SK-N-SH (cell line): ENCODE results near the gene ZMAT5. TPM values are rescaled to one million over a fixed set of nuclear protein-coding genes. Genes with fewer than 3 reads are reported as not detected.

Experiments
- CTCF ChIA-PET: fragments of 300-600, 350-600 bp; formaldehyde crosslinking; extraction: SDS; loops from one replicate; lab custom pipeline; 2021; lab: Yijun Ruan, JAX
- POLR2A ChIA-PET: fragments of 350-600 bp; sonication (Branson Sonifier 250); formaldehyde crosslinking; extraction: SDS; loops from one replicate; lab custom pipeline; 2020; ENCODE audit warnings: antibody characterized with exemption, inconsistent platforms; lab: Yijun Ruan, JAX
- DNase-seq: peaks from one replicate; pipeline ENCODE4 v3.0.0; 2012
- H2AFZ ChIP-seq: fragments of 200-600 bp; sonication (generic); 2 replicates; pipeline ENCODE4 v1.8.1; 2016; ENCODE audit warnings: antibody characterized with exemption, mild to moderate bottlenecking, low read depth
- H3F3A ChIP-seq: fragments of 200-600 bp; sonication (generic); replicated peaks from 2 replicates; pipeline ENCODE3; 2016; ENCODE audit warnings: antibody characterized with exemption, mild to moderate bottlenecking; ENCODE audit not compliant: insufficient read depth
- H3K27ac ChIP-seq, 2 experiments: fragments of 200-500 bp in 1 of 2; fragments of 200-600 bp in 1 of 2; sonication (Bioruptor generic) in 1 of 2; sonication (generic), shearing (Covaris generic) in 1 of 2; 2 replicates each; pipeline versions ENCODE4 v1.5.1 to v1.6.1; 2014 to 2016; ENCODE audit warnings: low read depth in 2 of 2, inconsistent platforms in 1 of 2, low read length in 1 of 2, mild to moderate bottlenecking in 1 of 2, mixed read lengths in 1 of 2
- H3K27me3 ChIP-seq: fragments of 200-600 bp; sonication (generic), shearing (Covaris generic); 2 replicates; pipeline ENCODE4 v1.6.1; 2016; ENCODE audit warnings: mixed run types; ENCODE audit not compliant: insufficient read depth
- H3K36me3 ChIP-seq, 2 experiments: fragments of 200-500 bp in 1 of 2; fragments of 200-600 bp in 1 of 2; sonication (Bioruptor generic) in 1 of 2; sonication (generic) in 1 of 2; replicated peaks in 1 of 2; 2 replicates each; pipeline versions ENCODE3 to v1.5.1; 2014 to 2016; ENCODE audit warnings: low read length in 1 of 2, mild to moderate bottlenecking in 1 of 2; ENCODE audit not compliant: insufficient read depth in 2 of 2, control insufficient read depth in 1 of 2
- H3K4me1 ChIP-seq, 2 experiments: fragments of 200-500 bp in 1 of 2; fragments of 200-600 bp in 1 of 2; sonication (Bioruptor generic) in 1 of 2; sonication (generic), shearing (Covaris generic) in 1 of 2; 2 replicates each; pipeline versions ENCODE4 v1.5.1 to v1.6.1; 2014 to 2016; ENCODE audit warnings: low read depth in 1 of 2, low read length in 1 of 2, mixed run types in 1 of 2; ENCODE audit not compliant: insufficient read depth in 2 of 2, control insufficient read depth in 1 of 2
- H3K4me2 ChIP-seq: fragments of 200-600 bp; sonication (generic), shearing (Covaris generic); 2 replicates; pipeline ENCODE4 v1.6.1; 2017; ENCODE audit warnings: mixed run types
- H3K4me3 ChIP-seq, 2 experiments: fragments of 200-500 bp in 1 of 2; fragments of 200-600 bp in 1 of 2; sonication (Bioruptor generic) in 1 of 2; sonication (generic), shearing (Covaris generic) in 1 of 2; 2 replicates each; pipeline versions ENCODE4 v1.5.1 to v1.8.1; 2014 to 2016; ENCODE audit warnings: low read depth in 2 of 2, inconsistent platforms in 1 of 2, low read length in 1 of 2, mild to moderate bottlenecking in 1 of 2, mixed read lengths in 1 of 2, moderate library complexity in 1 of 2
- H3K79me2 ChIP-seq: fragments of 200-600 bp; sonication (generic); 2 replicates; pipeline ENCODE4 v1.8.1; 2017; ENCODE audit warnings: mild to moderate bottlenecking; ENCODE audit not compliant: insufficient read depth
- H3K9ac ChIP-seq: fragments of 200-600 bp; sonication (generic); 2 replicates; pipeline ENCODE4 v1.6.1; 2017; ENCODE audit warnings: mixed run types
- H3K9me2 ChIP-seq: fragments of 200-600 bp; sonication (generic); 2 replicates; pipeline ENCODE4 v1.6.1; 2017; ENCODE audit warnings: mixed run types
- H3K9me3 ChIP-seq: fragments of 200-600 bp; sonication (generic); 2 replicates; pipeline ENCODE4 v1.6.1; 2017; ENCODE audit warnings: mixed run types, mild to moderate bottlenecking, moderate library complexity
- H4K20me1 ChIP-seq: fragments of 200-600 bp; sonication (generic); 2 replicates; pipeline ENCODE4 v1.6.1; 2017; ENCODE audit warnings: mild to moderate bottlenecking, mixed run types; ENCODE audit not compliant: insufficient read depth
- ELF1 ChIP-seq: IDR thresholded peaks from 2 replicates; pipeline ENCODE4 v1.4.0; 2012
- EZH2phosphoT487 ChIP-seq: fragments of 200-600 bp; sonication (generic); IDR thresholded peaks from 2 replicates; pipeline ENCODE4 v1.6.1; 2017; ENCODE audit warnings: low read depth, mixed run types, mild to moderate bottlenecking, antibody characterized with exemption, moderate library complexity, borderline replicate concordance
- FOSL2 ChIP-seq: IDR thresholded peaks from 2 replicates; pipeline ENCODE4 v1.4.0; 2012; ENCODE audit warnings: low read depth, mild to moderate bottlenecking, moderate library complexity, borderline replicate concordance
- FOXJ3 ChIP-seq: sonication (generic); formaldehyde crosslinking; IDR thresholded peaks from 2 replicates; pipeline ENCODE4 v1.5.1; 2020; ENCODE audit warnings: mild to moderate bottlenecking, missing genetic modification reagents
- GABPA ChIP-seq: IDR thresholded peaks from 2 replicates; pipeline ENCODE4 v1.4.0; 2012; ENCODE audit warnings: low read depth, mild to moderate bottlenecking
- JUND ChIP-seq: IDR thresholded peaks from 2 replicates; pipeline ENCODE4 v1.4.0; 2012
- MXI1 ChIP-seq: IDR thresholded peaks from 2 replicates; pipeline ENCODE4 v1.6.1; 2012; ENCODE audit warnings: mild to moderate bottlenecking, low read depth, low read length, improper control_type of control experiment
- NFIC ChIP-seq: IDR thresholded peaks from 2 replicates; pipeline ENCODE4 v1.4.0; 2012; ENCODE audit warnings: borderline replicate concordance
- PBX3 ChIP-seq: IDR thresholded peaks from 2 replicates; pipeline ENCODE4; 2012
- RCOR1 ChIP-seq: fragments of 150-350 bp; IDR thresholded peaks from 2 replicates; pipeline ENCODE4 v1.6.1; 2017; ENCODE audit warnings: antibody characterized with exemption, low read length
- REST ChIP-seq: IDR thresholded peaks from 2 replicates; pipeline ENCODE4 v1.6.1; 2012; ENCODE audit warnings: mild to moderate bottlenecking, low read depth, low read length, moderate library complexity
- SIN3A ChIP-seq: IDR thresholded peaks from 2 replicates; pipeline ENCODE4 v1.6.1; 2012; ENCODE audit warnings: low read depth, mild to moderate bottlenecking, low read length, moderate library complexity, borderline replicate concordance
- SMC3 ChIP-seq: IDR thresholded peaks from 2 replicates; pipeline ENCODE4 v1.6.1; 2012; ENCODE audit warnings: low read depth, low read length, improper control_type of control experiment
- TAF1 ChIP-seq: IDR thresholded peaks from 2 replicates; pipeline ENCODE4 v1.6.1; 2012; ENCODE audit warnings: low read depth, mild to moderate bottlenecking, low read length, moderate library complexity, borderline replicate concordance
- TCF12 ChIP-seq: IDR thresholded peaks from 2 replicates; pipeline ENCODE4 v1.4.0; 2012
- TEAD4 ChIP-seq: IDR thresholded peaks from 2 replicates; pipeline ENCODE4 v1.4.0; 2012; ENCODE audit warnings: mild to moderate bottlenecking, borderline replicate concordance; ENCODE audit not compliant: insufficient read depth
- USF1 ChIP-seq: IDR thresholded peaks from 2 replicates; pipeline ENCODE4 v1.4.0; 2012; ENCODE audit warnings: low read depth, borderline replicate concordance
- YY1 ChIP-seq: IDR thresholded peaks from 2 replicates; pipeline ENCODE4 v1.4.0; 2012; ENCODE audit warnings: low read depth, mild to moderate bottlenecking
- WGBS: methylation state at CpG from one replicate; pipeline ENCODE4 v1.1.6; 2017; ENCODE audit warnings: low lambda C conversion rate; 5-methylcytosine and 5-hydroxymethylcytosine counted together
- polyA plus RNA-seq, 3 experiments: library from polyadenylated mRNA; depleted of rRNA; stranded (reverse); fragments of >200 nt; gene quantifications; 2 replicates each; pipeline ENCODE4 v1.2.3, GENCODE V29; 2012
- TF ChIP-seq, protein P1 (sequence below): IDR thresholded peaks from 2 replicates; pipeline ENCODE4 v1.4.0; 2012; ENCODE audit warnings: low read depth

Gene ZMAT5
- polyA plus RNA-seq, 1 of the 3 experiments (the other 2 are of a cell fraction): 35.0 TPM

DNA sequence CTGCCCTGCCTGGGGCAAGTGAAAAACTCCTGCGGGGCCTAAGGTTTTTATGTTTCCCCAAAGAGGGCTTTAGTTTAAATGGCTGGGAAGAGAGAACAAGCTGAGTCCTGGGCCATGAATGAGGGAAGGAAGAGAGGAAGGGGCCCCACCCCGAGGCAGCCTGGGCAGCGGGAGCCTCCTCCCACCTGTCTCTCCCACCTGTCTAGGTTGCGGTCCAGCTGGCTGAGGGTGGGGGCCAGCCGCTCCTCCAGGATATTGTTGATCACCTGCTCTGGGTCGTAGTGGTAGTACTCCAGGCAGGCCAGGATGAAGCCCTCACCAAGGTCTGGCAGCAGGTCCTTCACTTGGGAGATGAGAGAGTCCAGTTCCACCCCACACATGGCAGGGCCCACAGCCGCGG is 35.0 kb upstream of the ZMAT5 start (continued):
- TF ChIP-seq FOXJ3 (CRISPR knock-in tag): no peak

DNA sequence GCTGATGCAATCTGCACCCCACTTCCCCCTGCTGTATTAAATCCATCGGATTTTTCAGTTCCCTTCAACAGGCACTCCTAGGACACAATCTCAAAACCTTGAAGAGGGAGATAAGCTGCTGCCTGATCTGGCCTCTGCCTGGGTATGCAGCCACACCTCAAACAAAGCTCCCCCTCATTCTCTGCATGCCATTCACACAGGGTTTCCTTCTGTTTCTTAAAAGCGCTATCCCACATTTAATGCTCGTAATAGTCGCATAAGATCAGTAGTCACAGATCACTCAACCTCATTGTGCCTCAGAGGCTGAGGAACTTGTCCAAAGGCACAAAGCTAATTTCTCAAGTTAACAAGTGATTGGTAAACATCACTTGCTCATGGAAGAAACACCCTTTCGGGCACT is 34.3 kb upstream of the ZMAT5 start:
- Histone ChIP-seq H3K27me3 (no peaks in the 10 kb centered on the region), H4K20me1 (no peaks in the 10 kb centered on the region), H3K9ac (no peak overlapping the region), H3K27ac (no peak overlapping the region; a peak in 1 of 4 replicates), H3K4me3 (no peak overlapping the region), H2AFZ (no peak overlapping the region), H3K36me3 (peaks cover 26 to 69% of the 10 kb centered on the region in 2 experiments), H3K79me2 (peaks cover 14% of the 10 kb centered on the region; the same call in 1 of the 2 replicates), H3K4me2 (no peak overlapping the region), H3K9me3 (no peaks in the 10 kb centered on the region)
- CTCF ChIA-PET: interaction anchor here (1.0 to 4.0 kb wide), 3 partner anchors 111 to 204 kb away, joined by 3 to 14 read pairs (median 3); no protein-coding TSS in a partner anchor
- DNase-seq: no peak
- TF ChIP-seq, protein P1, sequence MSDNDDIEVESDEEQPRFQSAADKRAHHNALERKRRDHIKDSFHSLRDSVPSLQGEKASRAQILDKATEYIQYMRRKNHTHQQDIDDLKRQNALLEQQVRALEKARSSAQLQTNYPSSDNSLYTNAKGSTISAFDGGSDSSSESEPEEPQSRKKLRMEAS: no peak
- TF ChIP-seq SMC3 (no peak), PBX3 (no peak)
- TF ChIP-seq, all 33 proteins: peak for 0
- no peaks in the 10 kb centered on the region for H3F3A ChIP-seq
- H3K9me2 ChIP-seq: no peaks in the 10 kb centered on the region
- peaks cover 17 to 30% of the 10 kb centered on the region in 2 experiments for H3K4me1 ChIP-seq
- whole genome bisulfite sequencing: 84% methylated on average over 5 of the region's 5 CpGs
- POLR2A ChIA-PET: no interaction called here

GRCh38 chr22:29799217-29799680 is 32.4 kb upstream of the ZMAT5 start:
- H3K4me3 ChIP-seq: peak overlapping the region; percentile 6 to 44; a peak in 2 of 4 replicates
- H3K27ac ChIP-seq: peak overlapping the region; percentile 83 to 89
- H3K27me3 ChIP-seq: no peaks in the 10 kb centered on the region
- peak overlapping the region; percentile 61 for H3K9ac ChIP-seq
- H3F3A ChIP-seq: no peaks in the 10 kb centered on the region
- DNase-seq: peak; percentile 71
- no peaks in the 10 kb centered on the region for H3K9me3 ChIP-seq
- peaks cover 38 to 50% of the 10 kb centered on the region in 2 experiments for H3K36me3 ChIP-seq
- H3K4me1 ChIP-seq: peaks cover 17 to 32% of the 10 kb centered on the region in 2 experiments
- H2AFZ ChIP-seq: peak overlapping the region; percentile 59; the same call in 1 of the 2 replicates
- peaks cover 14% of the 10 kb centered on the region; the same call in 1 of the 2 replicates for H3K79me2 ChIP-seq
- peak overlapping the region; percentile 72 for H3K4me2 ChIP-seq
- CTCF ChIA-PET: interaction anchor here (4.0 kb wide), 1 partner anchor 206 kb away, joined by 14 read pairs; no protein-coding TSS in a partner anchor
- no peaks in the 10 kb centered on the region for H4K20me1 ChIP-seq
- H3K9me2 ChIP-seq: no peaks in the 10 kb centered on the region
- WGBS: 14% methylated on average over 7 of the region's 8 CpGs
- POLR2A ChIA-PET: interaction anchor here (1.1 kb wide), 1 partner anchor 110 kb away, joined by 3 read pairs; no protein-coding TSS in a partner anchor
- TF ChIP-seq REST (peak; percentile 54; the same call in 1 of the 2 replicates), SMC3 (peak; percentile 18; the same call in 1 of the 2 replicates), RCOR1 (peak; percentile 24; the same call in 1 of the 2 replicates), NFIC (peak; percentile 93), TCF12 (peak; percentile 84), TAF1 (no peak), EZH2phosphoT487 (no peak), FOSL2 (peak; percentile 75; the same call in 1 of the 2 replicates), TEAD4 (peak; percentile 64; the same call in 1 of the 2 replicates), SIN3A (peak; percentile 84), FOXJ3 (CRISPR knock-in tag) (no peak), YY1 (peak; percentile 43; the same call in 1 of the 2 replicates), JUND (peak; percentile 80), USF1 (peak; percentile 65; the same call in 1 of the 2 replicates), ELF1 (peak; percentile 61; the same call in 1 of the 2 replicates), MXI1 (no peak), GABPA (peak; percentile 66)
- TF ChIP-seq, protein P1: peak; percentile 67; the same call in 1 of the 2 replicates
